HepG2 (cell line): Measurements from ENCODE around the gene FIS1. TPM values are rescaled to one million over a fixed set of nuclear protein-coding genes. Genes with fewer than 3 reads are reported as not detected.

Experiments
- HHEX ChIP-seq: IDR thresholded peaks from 2 replicates; pipeline ENCODE4 v1.6.1; 2016; ENCODE audit warnings: control low read depth
- HMG20A ChIP-seq: IDR thresholded peaks from 2 replicates; pipeline ENCODE4 v1.6.1; 2016; ENCODE audit warnings: borderline replicate concordance
- KAT8 ChIP-seq: IDR thresholded peaks from 2 replicates; pipeline ENCODE4 v1.6.1; 2016; ENCODE audit warnings: missing genetic modification reagents, missing compliant biosample characterization
- KDM2A ChIP-seq: sonication (generic); formaldehyde crosslinking; IDR thresholded peaks from 2 replicates; pipeline ENCODE4 v1.4.0; 2020; ENCODE audit warnings: low read depth, missing genetic modification reagents, borderline replicate concordance
- NFE2 ChIP-seq: sonication (generic); formaldehyde crosslinking; IDR thresholded peaks from 2 replicates; pipeline ENCODE4 v1.4.0; 2020; ENCODE audit warnings: missing genetic modification reagents
- RBAK ChIP-seq: sonication (generic); formaldehyde crosslinking; IDR thresholded peaks from 2 replicates; pipeline ENCODE4 v1.5.1; 2020; ENCODE audit warnings: mild to moderate bottlenecking, missing genetic modification reagents
- SOX5 ChIP-seq: IDR thresholded peaks from 2 replicates; pipeline ENCODE4 v1.6.1; 2016; ENCODE audit warnings: borderline replicate concordance
- SP4 ChIP-seq: sonication (generic); formaldehyde crosslinking; IDR thresholded peaks from 2 replicates; pipeline ENCODE4 v1.8.1; 2023; ENCODE audit warnings: mild to moderate bottlenecking, missing genetic modification reagents
- TP53 ChIP-seq: sonication (generic); formaldehyde crosslinking; conservative IDR thresholded peaks from 2 replicates; pipeline ENCODE4 v1.4.0; 2020; ENCODE audit warnings: missing genetic modification reagents
- ZFP1 ChIP-seq: IDR thresholded peaks from 2 replicates; pipeline ENCODE4 v1.6.1; 2016
- ZFP41 ChIP-seq: sonication (generic); formaldehyde crosslinking; IDR thresholded peaks from 2 replicates; pipeline ENCODE4 v1.4.0; 2020; ENCODE audit warnings: mild to moderate bottlenecking, missing genetic modification reagents, borderline replicate concordance
- ZFX ChIP-seq: sonication (generic); formaldehyde crosslinking; IDR thresholded peaks from 2 replicates; pipeline ENCODE4 v1.4.0; 2020; ENCODE audit warnings: mild to moderate bottlenecking, low read depth, missing genetic modification reagents, moderate library complexity
- ZNF180 ChIP-seq: sonication (generic); formaldehyde crosslinking; IDR thresholded peaks from 2 replicates; pipeline ENCODE4 v1.4.0; 2020; ENCODE audit warnings: low read depth, missing genetic modification reagents, borderline replicate concordance
- ZNF263 ChIP-seq: sonication (generic); formaldehyde crosslinking; IDR thresholded peaks from 2 replicates; pipeline ENCODE4 v1.4.0; 2020; ENCODE audit warnings: missing genetic modification reagents
- ZNF543 ChIP-seq: sonication (generic); formaldehyde crosslinking; IDR thresholded peaks from 2 replicates; pipeline ENCODE4 v1.4.0; 2020; ENCODE audit warnings: mild to moderate bottlenecking, missing genetic modification reagents
- ZNF556 ChIP-seq: sonication (generic); formaldehyde crosslinking; IDR thresholded peaks from 2 replicates; pipeline ENCODE4 v1.4.0; 2020; ENCODE audit warnings: mild to moderate bottlenecking, missing genetic modification reagents, borderline replicate concordance
- ZNF619 ChIP-seq: sonication (generic); formaldehyde crosslinking; IDR thresholded peaks from 2 replicates; pipeline ENCODE4 v1.4.0; 2020; ENCODE audit warnings: mild to moderate bottlenecking, missing genetic modification reagents
- polyA plus RNA-seq, 8 experiments: library from polyadenylated mRNA; depleted of rRNA in 3 of 8; stranded (reverse) in 7 of 8; unstranded in 1 of 8; fragments of >200 nt; fragmentation: Illumina TruSeq in 4 of 8; extraction: Trizol in 4 of 8; gene quantifications; 2 replicates each; pipeline versions ENCODE4 v1.2.1 to v1.2.3, GENCODE V29; 2011 to 2016; ENCODE audit warnings: low read depth in 4 of 8, missing spikeins in 1 of 8, mixed read lengths in 1 of 8; ENCODE audit not compliant: insufficient read depth in 1 of 8
- total RNA-seq, 5 experiments: library from RNA; depleted of rRNA; stranded (reverse); fragments of >200 nt; fragmentation: Illumina TruSeq; extraction: Trizol; gene quantifications; 2 replicates each; pipeline ENCODE4 v1.2.3, GENCODE V29; 2016; ENCODE audit warnings: low read depth in 1 of 5
- TF ChIP-seq, protein P1 (sequence below): sonication (generic); formaldehyde crosslinking; IDR thresholded peaks from 2 replicates; pipeline ENCODE4 v1.4.0; 2020; ENCODE audit warnings: missing genetic modification reagents, mild to moderate bottlenecking, borderline replicate concordance
- TF ChIP-seq, protein P2 (sequence below): sonication (generic); formaldehyde crosslinking; IDR thresholded peaks from 2 replicates; pipeline ENCODE4 v1.9.0; 2021; ENCODE audit warnings: missing genetic modification reagents, mild to moderate bottlenecking, borderline replicate concordance
- TF ChIP-seq, protein P3 (sequence below): sonication (generic); formaldehyde crosslinking; conservative IDR thresholded peaks from 2 replicates; pipeline ENCODE4 v1.5.0; 2020; ENCODE audit warnings: missing genetic modification reagents
- TF ChIP-seq, protein P4 (sequence below): sonication (generic); formaldehyde crosslinking; IDR thresholded peaks from 2 replicates; pipeline ENCODE4 v1.4.0; 2020; ENCODE audit warnings: missing genetic modification reagents
- TF ChIP-seq, protein P5 (sequence below): sonication (generic); formaldehyde crosslinking; IDR thresholded peaks from 2 replicates; pipeline ENCODE4; 2020; ENCODE audit warnings: missing genetic modification reagents, mild to moderate bottlenecking, borderline replicate concordance

FIS1 gene
- total and polyA plus RNA-seq, 2 of the 13 experiments (the other 11 are each of a cell fraction or from before 2014, with no cell fraction given), result 97.5 to 101 TPM

DNA sequence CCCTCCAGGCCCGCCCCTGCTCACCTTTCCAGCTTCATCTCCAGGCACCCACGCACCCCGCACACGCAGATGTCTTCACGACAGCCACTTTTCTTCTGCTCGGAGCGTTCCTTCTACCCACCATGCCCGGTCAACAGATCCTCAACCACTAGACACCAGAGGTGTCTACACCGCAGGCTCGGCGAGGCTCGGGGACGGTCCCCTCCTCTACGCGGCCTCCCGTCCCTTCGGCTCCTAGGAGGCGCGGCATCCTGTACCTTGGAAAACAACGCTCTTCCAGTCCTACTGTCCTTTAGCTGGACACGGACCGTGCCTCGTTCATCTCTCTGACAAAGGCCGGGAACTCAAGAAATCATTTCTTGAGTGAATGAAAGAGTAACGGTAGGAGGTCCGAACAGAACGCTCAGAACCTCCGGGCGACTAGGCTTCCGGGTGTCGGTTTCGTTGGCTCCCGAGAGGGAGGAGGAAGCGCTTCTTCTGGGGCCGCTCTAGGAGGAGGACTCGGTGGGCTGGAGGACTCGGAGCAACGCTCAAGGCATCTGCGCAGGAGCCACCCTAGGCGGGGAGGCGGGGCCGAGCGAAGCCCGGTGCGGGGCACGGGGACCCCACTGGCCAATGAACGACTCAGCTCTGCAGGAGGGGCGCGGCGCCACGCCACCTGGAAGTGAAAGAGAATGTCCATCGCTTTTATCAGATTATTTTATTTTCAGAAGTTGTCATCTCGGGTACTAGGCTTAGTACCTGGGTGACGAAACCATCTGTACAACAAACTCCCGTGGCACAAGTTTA lies 7.2 kb upstream of the FIS1 start (continued):
- TF ChIP-seq, protein P1, sequence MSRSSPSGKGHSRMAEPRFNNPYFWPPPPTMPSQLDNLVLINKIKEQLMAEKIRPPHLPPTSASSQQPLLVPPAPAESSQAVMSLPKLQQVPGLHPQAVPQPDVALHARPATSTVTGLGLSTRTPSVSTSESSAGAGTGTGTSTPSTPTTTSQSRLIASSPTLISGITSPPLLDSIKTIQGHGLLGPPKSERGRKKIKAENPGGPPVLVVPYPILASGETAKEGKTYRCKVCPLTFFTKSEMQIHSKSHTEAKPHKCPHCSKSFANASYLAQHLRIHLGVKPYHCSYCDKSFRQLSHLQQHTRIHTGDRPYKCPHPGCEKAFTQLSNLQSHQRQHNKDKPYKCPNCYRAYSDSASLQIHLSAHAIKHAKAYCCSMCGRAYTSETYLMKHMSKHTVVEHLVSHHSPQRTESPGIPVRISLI, result no peak
- TF ChIP-seq KDM2A (peak; percentile 91; the same call in 1 of the 2 replicates), ZNF556 (CRISPR knock-in tag) (no peak), SOX5 (CRISPR knock-in tag) (peak; percentile 21; the same call in 1 of the 2 replicates), ZNF263 (CRISPR knock-in tag) (peak; percentile 95), KAT8 (peak; percentile 97), SP4 (CRISPR knock-in tag) (peak; percentile 48), ZFP1 (CRISPR knock-in tag) (0 out of 2 replicates have a peak, but pooled peaks have one; percentile 63), ZNF543 (CRISPR knock-in tag) (no peak), RBAK (no peak), HHEX (CRISPR knock-in tag) (no peak), HMG20A (CRISPR knock-in tag) (no peak; the same call in 1 of the 2 replicates), TP53 (CRISPR knock-in tag) (no peak), ZFP41 (CRISPR knock-in tag) (no peak), ZNF180 (no peak), ZFX (CRISPR knock-in tag) (peak; percentile 95), NFE2 (CRISPR knock-in tag) (no peak), ZNF619 (no peak)
- TF ChIP-seq, protein P2, sequence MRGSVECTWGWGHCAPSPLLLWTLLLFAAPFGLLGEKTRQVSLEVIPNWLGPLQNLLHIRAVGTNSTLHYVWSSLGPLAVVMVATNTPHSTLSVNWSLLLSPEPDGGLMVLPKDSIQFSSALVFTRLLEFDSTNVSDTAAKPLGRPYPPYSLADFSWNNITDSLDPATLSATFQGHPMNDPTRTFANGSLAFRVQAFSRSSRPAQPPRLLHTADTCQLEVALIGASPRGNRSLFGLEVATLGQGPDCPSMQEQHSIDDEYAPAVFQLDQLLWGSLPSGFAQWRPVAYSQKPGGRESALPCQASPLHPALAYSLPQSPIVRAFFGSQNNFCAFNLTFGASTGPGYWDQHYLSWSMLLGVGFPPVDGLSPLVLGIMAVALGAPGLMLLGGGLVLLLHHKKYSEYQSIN (CRISPR knock-in tag), result no peak
- TF ChIP-seq, protein P3, sequence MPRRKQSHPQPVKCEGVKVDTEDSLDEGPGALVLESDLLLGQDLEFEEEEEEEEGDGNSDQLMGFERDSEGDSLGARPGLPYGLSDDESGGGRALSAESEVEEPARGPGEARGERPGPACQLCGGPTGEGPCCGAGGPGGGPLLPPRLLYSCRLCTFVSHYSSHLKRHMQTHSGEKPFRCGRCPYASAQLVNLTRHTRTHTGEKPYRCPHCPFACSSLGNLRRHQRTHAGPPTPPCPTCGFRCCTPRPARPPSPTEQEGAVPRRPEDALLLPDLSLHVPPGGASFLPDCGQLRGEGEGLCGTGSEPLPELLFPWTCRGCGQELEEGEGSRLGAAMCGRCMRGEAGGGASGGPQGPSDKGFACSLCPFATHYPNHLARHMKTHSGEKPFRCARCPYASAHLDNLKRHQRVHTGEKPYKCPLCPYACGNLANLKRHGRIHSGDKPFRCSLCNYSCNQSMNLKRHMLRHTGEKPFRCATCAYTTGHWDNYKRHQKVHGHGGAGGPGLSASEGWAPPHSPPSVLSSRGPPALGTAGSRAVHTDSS (CRISPR knock-in tag), result no peak
- TF ChIP-seq, protein P4, sequence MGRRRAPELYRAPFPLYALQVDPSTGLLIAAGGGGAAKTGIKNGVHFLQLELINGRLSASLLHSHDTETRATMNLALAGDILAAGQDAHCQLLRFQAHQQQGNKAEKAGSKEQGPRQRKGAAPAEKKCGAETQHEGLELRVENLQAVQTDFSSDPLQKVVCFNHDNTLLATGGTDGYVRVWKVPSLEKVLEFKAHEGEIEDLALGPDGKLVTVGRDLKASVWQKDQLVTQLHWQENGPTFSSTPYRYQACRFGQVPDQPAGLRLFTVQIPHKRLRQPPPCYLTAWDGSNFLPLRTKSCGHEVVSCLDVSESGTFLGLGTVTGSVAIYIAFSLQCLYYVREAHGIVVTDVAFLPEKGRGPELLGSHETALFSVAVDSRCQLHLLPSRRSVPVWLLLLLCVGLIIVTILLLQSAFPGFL (CRISPR knock-in tag), result no peak
- TF ChIP-seq, protein P5, sequence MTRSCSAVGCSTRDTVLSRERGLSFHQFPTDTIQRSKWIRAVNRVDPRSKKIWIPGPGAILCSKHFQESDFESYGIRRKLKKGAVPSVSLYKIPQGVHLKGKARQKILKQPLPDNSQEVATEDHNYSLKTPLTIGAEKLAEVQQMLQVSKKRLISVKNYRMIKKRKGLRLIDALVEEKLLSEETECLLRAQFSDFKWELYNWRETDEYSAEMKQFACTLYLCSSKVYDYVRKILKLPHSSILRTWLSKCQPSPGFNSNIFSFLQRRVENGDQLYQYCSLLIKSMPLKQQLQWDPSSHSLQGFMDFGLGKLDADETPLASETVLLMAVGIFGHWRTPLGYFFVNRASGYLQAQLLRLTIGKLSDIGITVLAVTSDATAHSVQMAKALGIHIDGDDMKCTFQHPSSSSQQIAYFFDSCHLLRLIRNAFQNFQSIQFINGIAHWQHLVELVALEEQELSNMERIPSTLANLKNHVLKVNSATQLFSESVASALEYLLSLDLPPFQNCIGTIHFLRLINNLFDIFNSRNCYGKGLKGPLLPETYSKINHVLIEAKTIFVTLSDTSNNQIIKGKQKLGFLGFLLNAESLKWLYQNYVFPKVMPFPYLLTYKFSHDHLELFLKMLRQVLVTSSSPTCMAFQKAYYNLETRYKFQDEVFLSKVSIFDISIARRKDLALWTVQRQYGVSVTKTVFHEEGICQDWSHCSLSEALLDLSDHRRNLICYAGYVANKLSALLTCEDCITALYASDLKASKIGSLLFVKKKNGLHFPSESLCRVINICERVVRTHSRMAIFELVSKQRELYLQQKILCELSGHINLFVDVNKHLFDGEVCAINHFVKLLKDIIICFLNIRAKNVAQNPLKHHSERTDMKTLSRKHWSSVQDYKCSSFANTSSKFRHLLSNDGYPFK (CRISPR knock-in tag), result peak; percentile 65; the same call in 1 of the 2 replicates
